SK-N-MC (cell line): ENCODE results near the gene RFFL.

Source experiments
- EZH2 ChIP-seq: fragments of 200-600 bp; sonication (generic); IDR thresholded peaks from one replicate; pipeline ENCODE4 v1.6.1; 2017; ENCODE audit warnings: antibody characterized with exemption
- FOXP2 ChIP-seq: optimal IDR thresholded peaks from 2 replicates; pipeline ENCODE3; 2011; ENCODE audit warnings: mild to moderate bottlenecking, moderate library complexity; ENCODE audit not compliant: insufficient read depth; ENCODE audit errors: extremely low read length, control extremely low read depth
- POLR2AphosphoS5 ChIP-seq: IDR thresholded peaks from 2 replicates; pipeline ENCODE4 v1.6.1; 2012; ENCODE audit warnings: mild to moderate bottlenecking, low read depth, low read length, borderline replicate concordance

GRCh38 chr17:34958438-34958837, 105.1 kb downstream of the RFFL start:
- no peak for TF ChIP-seq EZH2
- no peak for TF ChIP-seq POLR2AphosphoS5
- TF ChIP-seq FOXP2 = no peak
